Heart left ventricle (tissue), 13 donors: ENCODE results near the gene IQGAP2.

Source experiments
- POLR2A ChIP-seq, 2 donors: fragments of 450-650 bp; IDR thresholded peaks; one replicate each; pipeline ENCODE4 v1.6.1; 2017; ENCODE audit warnings: antibody characterized with exemption in 2 of 2, mild to moderate bottlenecking in 2 of 2, moderate library complexity in 2 of 2
- TF ChIP-seq, protein P1 (sequence below), 12 donors: fragments of 200-600 bp; sonication (generic) in 4 of 12; IDR thresholded peaks; one replicate each; pipeline versions ENCODE4 v1.5.0 to v1.8.0; 2018 to 2022; ENCODE audit warnings: antibody characterized with exemption in 12 of 12, mild to moderate bottlenecking in 5 of 12
- donor health status: ischemic (EF 13 %, LVEDD 7.1; RV severe dilation, severe dysfunction).
- donor health status: DM: no; HTN: yes; CAD: no.
- donor health status: DM: no; HTN: no; CAD: no.
- donor health status: ischemic (EF 25% LVEDD 6.9; RV normal size, moderate dysfunction).
- donor health status: ischemic (EF 25% LVEDD 5.7; RV mildly dilated, moderate dysfunction).
- donor health status: ischemic (EF 35%, LVEDD 5.7; RV mildly dilated, moderate dysfunction).
- donor health status: nonischemic (EF 11% LVEDD 7.7; RV severe dilation, severe dysfunction).
- donor health status: DM: yes; HTN: yes; CAD: no.
- donor health status: PGD.
- donor health status: ischemic (EF 29% LVEDD 5.4; RV normal size, mild dysfunction).
- donor health status: nonischemic (EF 23%, LVEDD 6.1; RV moderate dilation, normal function).

DNA sequence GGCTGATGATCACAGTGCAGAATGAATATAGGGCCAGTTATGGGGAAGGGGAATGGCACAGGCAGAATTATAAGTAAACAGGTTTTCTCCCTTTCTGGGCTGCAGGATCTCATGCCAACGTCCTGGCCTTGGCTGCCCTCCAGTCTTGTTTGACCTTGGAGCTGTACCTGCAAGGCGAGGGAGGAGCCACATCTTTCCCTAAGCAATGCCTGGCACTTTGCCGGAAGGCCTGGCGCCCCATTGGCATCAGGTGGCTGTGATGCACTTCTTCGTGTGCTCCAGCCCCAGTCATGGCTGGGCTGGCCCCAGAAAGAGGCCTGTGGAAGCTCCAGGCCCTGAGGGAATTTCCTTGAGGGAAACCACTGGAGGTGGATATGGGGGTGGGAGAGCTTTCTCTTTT lies 16.7 kb upstream of the IQGAP2 start:
- TF ChIP-seq, protein P1, sequence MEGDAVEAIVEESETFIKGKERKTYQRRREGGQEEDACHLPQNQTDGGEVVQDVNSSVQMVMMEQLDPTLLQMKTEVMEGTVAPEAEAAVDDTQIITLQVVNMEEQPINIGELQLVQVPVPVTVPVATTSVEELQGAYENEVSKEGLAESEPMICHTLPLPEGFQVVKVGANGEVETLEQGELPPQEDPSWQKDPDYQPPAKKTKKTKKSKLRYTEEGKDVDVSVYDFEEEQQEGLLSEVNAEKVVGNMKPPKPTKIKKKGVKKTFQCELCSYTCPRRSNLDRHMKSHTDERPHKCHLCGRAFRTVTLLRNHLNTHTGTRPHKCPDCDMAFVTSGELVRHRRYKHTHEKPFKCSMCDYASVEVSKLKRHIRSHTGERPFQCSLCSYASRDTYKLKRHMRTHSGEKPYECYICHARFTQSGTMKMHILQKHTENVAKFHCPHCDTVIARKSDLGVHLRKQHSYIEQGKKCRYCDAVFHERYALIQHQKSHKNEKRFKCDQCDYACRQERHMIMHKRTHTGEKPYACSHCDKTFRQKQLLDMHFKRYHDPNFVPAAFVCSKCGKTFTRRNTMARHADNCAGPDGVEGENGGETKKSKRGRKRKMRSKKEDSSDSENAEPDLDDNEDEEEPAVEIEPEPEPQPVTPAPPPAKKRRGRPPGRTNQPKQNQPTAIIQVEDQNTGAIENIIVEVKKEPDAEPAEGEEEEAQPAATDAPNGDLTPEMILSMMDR (IDR thresholded peaks at IDR 0.05): no peak
- TF ChIP-seq POLR2A (IDR thresholded peaks at IDR 0.05): no peak
